B cell (primary cell): ENCODE measurements around the gene CHST10.

Source experiments
- EZH2 ChIP-seq: IDR thresholded peaks from 2 replicates; pipeline ENCODE4 v1.6.1; 2012; ENCODE audit warnings: borderline replicate concordance, low read depth, mild to moderate bottlenecking, moderate library complexity, low read length; ENCODE audit not compliant: insufficient read depth, poor library complexity, severe bottlenecking
- TF ChIP-seq, protein P1 (sequence below): fragments of 200-600 bp; IDR thresholded peaks from one replicate; pipeline ENCODE4 v1.8.0; 2022; ENCODE audit warnings: antibody characterized with exemption, mild to moderate bottlenecking

DNA sequence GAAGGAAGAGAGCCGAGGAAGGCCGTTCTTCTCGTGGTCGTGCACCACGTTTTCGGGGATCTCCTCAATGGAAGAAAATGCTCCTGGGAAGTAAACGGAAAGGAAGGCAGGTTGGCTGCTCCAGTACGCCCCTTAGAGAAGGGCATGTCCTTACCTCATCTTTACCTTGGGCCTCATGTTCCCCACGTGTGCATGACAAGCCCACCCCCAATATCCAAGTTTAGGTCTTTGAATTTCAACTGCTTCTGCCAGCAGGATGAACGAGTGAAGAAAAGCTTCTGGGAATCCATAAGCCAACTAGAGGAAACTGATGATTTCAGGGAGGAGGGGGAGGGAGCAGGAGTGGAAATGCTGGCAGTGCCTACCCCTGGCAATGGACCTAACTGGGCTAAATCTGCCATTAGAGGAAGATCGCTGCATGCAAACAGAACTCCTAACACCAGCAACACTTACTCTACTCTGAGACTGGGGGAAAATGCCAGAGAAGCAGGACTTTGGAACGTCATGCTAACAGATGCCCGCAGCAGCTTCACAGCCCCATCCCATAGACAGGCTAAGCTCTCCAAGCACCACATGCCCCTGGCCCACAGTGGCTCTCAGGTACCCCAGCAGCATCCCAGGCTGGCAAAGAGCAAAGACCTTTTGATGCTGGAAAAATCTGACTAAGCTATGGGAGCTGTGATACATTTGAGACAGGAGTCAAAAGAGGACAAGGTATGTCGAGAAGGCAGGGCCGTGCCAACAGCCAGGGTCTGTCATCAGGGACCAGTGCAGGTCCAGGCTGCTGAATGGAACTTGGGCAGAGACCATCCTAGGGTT, 21.7 kb downstream of the CHST10 start:
- no peak for TF ChIP-seq EZH2
- TF ChIP-seq, protein P1, sequence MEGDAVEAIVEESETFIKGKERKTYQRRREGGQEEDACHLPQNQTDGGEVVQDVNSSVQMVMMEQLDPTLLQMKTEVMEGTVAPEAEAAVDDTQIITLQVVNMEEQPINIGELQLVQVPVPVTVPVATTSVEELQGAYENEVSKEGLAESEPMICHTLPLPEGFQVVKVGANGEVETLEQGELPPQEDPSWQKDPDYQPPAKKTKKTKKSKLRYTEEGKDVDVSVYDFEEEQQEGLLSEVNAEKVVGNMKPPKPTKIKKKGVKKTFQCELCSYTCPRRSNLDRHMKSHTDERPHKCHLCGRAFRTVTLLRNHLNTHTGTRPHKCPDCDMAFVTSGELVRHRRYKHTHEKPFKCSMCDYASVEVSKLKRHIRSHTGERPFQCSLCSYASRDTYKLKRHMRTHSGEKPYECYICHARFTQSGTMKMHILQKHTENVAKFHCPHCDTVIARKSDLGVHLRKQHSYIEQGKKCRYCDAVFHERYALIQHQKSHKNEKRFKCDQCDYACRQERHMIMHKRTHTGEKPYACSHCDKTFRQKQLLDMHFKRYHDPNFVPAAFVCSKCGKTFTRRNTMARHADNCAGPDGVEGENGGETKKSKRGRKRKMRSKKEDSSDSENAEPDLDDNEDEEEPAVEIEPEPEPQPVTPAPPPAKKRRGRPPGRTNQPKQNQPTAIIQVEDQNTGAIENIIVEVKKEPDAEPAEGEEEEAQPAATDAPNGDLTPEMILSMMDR, result no peak
